C1 segment of cervical spinal cord (tissue), 14 donors: Measurements from ENCODE around the gene NPFF.

Experiments
- DNase-seq, 14 donors: peaks; one replicate each; lab custom pipeline; 2025; lab: John Stamatoyannopoulos, UW

The NPFF gene

DNA sequence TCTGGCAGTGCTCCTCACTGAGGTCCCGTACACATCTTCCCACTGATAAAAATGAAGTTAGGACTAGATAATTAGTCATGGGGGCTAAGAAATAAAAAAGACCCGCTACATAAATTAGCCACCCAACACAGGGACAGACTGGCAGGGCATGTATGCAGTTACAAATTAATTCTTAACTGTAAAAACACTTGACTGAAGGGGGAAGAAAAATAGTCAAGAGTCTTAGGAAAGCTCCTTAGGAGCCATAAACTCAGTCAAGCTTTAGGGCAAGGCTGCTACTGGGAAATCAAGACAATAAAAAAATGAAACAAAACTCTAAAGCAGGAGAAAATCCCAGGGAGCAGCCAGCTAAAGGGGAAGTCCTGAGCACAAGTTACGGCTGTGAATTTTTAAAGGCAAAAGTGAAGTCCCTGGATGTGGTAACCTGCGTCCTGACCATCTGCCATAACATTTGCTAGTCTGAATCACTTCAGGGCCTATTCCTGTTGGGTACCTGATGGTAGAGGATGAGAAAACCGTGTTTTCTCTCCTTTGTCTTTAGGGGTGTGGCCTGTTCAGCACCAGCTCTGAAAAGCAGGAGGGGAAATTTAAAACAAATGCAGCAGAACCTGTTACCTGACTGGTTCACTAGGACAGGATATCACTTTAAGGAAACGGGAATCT lies 7.5 kb upstream of the NPFF start:
- peak in 3 of 14 donors; percentile 13 to 98 (median 19) for DNase-seq

DNA sequence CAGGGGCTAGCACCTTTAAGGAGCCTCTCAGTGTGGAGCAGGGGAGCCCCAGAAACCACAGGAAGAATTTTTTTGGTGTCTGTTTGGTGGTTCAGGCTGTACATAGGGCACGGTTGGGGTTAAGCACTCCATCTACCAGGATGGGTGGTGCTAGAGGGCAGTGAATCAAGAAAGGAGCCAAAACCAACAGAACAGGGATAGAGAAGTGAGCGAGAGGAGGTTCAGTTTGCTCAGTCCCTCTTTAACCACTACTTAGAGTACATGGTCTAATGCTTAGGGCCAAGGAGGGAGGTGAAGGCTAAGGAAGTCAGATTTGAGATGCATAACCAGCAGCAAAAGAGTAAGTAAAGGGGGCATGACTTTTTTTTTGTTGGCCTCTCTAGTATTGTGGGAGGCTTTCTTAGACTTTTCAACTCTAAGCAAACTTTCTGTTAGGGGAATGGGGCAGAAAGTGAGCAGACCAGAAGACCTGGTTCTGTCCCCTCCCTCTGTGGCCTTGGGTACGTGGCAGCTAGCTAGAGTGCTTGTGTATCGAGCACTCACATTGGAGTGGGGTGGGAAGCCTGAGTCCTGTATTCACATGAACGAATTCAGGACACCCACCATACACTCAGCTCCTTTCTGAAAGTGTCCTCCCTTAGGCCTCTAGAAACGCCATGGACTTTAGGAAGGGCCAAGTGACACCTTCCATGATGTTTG lies 6.6 kb upstream of the NPFF start:
- no peak for DNase-seq

DNA sequence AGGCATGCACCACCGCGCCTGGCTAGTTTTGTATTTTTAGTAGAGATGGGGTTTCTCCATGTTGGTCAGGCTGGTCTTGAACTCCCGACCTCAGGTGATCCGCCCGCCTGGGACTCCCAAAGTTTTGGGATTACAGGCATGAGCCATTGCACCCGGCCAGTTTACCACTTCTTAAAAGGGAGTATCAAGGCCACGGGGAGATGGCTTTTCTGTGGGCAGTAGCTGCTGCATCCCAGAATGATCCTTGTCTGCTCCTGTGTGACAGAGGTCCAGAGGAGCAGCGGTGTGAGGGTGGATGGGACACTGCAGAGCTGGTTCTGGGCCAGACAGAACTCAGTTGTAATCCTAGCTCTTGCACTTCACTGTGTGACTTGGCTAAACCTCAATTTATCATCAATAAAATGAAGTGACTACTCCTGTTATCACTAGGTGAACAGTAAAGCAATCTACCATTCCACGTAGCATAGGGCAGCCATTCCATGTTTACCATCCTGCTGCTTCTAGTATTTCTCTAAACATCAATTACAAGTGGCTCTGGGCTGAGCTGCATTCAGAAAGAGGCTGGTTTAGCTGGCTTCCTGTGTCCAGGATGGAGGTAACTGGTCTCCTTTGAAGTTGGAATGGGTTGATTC lies 3.0 kb upstream of the NPFF start:
- DNase-seq = no peak

DNA sequence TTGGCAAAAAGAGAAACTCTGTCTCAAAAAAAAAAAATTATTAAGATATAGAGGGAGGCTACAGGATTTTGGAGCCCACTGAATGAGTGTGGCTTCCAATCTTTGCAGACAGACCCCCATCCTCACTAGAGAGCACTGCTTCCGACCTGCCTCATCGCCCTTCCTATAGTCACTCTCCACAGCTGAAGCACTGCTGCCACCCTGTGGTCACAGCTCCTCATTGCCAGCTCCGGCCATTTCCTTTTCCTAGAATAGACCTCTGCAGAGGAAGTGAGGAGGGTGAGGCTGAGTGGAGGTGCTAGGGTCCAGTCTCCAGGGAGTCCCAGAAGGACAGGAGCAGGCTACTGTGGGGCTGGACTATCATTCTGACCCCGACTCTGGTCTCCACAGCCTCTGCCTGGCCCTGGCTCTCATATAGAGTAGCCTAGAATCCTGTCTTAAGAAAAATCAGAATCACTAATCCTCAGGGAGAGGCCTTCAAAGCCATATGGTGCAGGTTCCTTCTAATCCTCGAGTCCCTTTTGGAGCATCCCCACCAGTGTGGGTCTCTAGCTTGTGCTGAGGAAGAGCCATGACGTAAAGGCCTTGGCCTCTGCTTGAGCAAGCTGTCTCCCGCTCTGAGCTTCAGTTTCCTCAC lies 1.4 kb upstream of the NPFF start:
- DNase-seq = peak in 13 of 14 donors; percentile 17 to 79 (median 73)

DNA sequence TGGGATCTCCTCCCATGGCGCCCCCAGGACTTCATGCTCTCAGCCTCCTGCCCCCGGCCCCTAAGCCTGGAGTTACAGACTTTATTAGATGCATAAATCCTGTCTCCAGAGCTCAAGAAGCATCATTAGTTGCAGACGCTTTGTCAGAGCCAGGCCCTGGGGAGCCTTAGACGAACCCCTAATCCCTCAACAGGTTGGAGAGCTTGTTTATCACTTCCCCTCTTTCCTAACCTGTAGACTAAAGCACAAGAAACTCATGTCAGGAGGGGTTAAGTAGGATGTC lies 260 bp upstream of the NPFF start:
- DNase-seq = no peak

DNA sequence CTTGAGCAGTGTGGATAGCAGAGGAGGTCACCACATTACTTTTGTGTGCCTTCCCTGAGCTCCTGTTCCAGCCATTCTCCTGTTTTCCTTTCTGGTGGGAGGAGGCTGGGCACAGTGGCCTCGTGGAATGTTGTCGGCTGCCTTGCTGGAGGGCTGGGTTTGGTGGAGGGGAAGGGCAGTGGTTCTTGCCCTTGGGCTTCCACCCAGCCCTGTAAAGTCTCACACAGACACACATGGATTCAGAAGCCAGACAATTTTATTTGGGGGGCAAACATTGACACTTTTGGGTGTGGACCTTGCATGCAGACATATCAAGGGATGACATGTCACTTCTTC lies 866 bp downstream of the NPFF start:
- no peak for DNase-seq

DNA sequence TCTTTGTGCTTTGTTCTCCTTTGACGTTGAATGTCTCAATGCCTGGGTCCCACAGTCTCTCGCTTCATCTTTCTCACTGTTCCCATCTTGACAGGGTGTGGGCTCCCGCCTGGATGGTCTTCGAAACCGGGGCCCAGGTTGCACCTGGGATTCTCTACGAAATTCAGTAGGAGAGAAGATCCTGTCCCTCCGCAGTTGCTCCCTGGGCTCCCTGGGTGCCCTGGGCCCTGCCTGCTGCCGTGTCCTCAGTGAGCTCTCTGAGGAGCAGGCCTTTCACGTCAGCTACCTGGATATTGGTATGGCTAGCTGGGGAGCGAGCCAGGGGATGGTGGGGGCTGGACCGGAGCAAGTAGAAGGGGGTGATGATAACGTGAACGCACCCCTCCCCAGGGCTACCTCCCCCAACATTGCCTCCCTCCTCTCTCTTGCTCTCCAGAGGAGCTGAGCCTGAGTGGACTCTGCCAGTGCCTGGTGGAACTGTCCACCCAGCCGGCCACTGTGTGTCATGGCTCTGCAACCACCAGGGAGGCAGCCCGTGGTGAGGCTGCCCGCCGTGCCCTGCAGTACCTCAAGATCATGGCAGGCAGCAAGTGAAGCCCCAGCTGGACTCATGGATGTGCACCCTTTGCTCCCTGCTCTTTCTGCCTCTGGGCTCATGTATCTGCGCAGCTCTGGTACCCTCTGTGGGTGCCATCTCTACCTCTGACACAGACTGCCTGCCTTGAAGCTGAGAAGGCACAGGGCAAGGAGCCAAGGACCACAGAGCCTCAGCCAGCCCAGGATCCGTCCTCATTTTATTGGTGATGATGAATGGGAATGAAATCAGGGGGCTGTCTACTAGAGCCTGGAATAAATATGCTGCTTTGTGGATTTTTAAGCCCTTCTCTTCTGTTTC lies 1.5 kb downstream of the NPFF start:
- peak in 1 of 14 donors; percentile 46 for DNase-seq

DNA sequence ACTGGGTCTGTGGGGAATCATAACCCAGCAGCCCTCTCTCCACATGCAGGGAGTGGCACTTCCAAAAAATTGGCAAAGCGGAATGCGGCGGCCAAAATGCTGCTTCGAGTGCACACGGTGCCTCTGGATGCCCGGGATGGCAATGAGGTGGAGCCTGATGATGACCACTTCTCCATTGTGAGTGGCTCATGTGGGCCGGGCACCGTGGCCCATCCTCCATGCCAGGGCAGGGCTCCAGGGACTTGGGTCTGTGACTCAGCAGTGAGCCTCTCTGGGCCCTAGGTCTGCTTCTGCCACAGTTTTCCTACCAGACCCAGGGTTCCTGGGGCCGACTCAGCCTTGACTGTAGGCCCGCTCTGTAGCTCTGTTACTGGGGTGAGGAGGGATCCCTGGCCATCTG lies 2.2 kb downstream of the NPFF start:
- DNase-seq = peak in 9 of 14 donors; percentile 21 to 90 (median 35)

DNA sequence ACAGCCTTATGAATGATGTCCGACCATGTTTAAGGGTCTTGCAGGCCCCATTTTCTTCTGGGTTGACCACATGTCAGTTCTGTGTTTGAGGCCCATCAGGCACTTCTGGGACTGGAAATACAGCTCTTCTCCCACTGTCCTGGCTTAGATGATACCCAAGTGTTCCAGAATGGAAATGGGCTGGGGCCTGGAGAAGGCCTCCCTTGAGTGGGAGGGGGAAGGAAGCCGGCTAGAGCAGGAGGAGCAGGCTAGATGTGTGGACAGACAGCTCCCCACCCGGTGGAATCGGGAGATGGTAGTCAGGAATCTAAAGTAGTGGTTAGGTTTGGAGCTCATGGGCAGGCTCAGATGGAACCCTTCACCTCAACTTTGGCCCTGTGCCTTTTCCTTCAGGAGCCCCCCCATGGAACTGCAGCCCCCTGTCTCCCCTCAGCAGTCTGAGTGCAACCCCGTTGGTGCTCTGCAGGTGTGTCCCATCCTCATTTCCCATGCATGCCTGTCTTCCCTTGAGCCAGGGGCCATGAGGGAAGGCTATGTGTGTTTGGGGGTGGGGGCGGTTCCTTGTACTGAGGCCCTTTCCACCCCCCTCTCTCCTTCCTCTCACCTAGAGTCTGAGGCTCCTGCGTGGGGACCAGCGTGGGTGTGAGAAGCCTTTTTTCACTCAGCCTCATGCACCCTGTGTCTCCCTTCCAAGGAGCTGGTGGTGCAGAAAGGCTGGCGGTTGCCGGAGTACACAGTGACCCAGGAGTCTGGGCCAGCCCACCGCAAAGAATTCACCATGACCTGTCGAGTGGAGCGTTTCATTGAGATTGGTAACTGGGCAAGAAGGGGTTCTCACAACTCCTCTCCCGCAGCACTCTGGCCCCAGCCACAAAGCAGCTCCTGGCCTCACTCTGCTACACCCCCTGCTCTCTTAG lies 3.0 kb downstream of the NPFF start:
- DNase-seq = no peak

DNA sequence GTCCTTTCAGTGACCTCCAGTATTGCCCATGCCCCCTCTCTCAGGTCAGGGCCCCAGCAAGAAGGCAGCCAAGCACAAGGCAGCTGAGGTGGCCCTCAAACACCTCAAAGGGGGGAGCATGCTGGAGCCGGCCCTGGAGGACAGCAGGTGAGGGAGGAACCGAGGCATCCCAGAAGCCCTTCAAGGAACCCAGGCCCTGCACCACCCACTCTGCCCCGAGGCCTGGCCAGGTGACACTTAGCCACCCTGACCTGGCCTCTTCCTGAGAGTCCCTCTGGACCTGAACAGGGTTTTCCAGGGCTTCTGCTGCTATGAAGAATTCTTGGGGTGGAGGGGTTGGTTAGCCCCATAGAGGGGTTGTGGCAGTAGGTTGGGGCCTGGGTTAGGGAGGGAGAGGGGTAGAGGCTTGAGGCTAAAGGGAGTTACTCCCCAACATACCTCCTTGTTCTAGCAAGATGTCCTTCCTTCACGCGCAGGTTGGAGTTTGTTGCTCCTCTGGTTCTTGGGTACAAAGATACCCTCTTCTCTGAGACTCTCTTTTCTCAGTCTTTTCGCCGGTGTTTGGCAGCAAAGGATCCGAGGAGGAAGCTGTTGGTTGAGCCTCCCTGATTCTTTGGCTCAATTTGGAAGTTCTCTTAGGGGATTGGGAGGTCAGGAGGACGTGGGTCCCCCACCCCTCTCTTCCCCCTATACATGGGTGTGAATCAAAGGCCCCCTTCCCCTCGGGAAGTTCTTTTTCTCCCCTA lies 4.1 kb downstream of the NPFF start:
- DNase-seq = no peak

DNA sequence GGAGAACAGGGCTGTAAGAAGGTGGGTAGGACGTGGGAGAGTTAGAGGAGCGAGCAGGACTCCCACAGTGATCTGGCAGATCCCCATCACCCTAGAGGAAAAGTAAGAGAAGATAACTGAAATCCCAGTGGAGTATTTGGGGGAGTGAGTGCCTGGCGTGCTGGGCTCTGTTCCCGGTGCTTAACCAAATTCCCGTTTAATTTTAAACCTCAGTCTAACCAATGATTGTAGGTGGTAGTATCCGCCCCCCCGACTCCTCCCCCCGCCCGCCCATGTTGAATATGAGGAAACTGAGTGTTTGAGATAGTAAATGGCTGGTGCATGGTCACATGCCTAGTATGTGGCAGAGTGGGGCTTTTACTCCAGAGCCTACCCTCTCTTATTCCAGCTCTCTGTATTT lies 5.0 kb downstream of the NPFF start:
- DNase-seq = no peak

DNA sequence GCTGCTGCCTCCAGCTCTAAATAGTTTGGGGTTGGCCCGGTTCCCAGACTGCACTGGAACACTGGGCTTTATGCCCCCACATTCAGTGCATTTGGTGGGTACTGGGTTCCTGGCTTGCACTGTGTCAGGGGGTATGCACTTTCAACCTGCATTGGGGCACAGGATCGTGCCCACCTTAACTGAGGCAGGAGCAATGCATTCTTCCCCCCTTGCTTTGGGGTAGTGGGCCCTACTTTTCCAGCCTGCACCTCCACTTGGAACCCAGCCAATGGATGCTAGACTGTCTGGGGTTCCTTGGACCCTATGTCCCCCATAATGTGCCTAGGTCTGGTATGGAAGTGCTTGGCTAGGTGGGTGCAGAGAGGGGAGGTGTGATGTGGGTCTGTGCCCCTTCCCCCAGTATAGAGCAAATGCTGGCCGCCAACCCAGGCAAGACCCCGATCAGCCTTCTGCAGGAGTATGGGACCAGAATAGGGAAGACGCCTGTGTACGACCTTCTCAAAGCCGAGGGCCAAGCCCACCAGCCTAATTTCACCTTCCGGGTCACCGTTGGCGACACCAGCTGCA lies 5.6 kb downstream of the NPFF start:
- peak in 2 of 14 donors; percentile 41 to 52 for DNase-seq

DNA sequence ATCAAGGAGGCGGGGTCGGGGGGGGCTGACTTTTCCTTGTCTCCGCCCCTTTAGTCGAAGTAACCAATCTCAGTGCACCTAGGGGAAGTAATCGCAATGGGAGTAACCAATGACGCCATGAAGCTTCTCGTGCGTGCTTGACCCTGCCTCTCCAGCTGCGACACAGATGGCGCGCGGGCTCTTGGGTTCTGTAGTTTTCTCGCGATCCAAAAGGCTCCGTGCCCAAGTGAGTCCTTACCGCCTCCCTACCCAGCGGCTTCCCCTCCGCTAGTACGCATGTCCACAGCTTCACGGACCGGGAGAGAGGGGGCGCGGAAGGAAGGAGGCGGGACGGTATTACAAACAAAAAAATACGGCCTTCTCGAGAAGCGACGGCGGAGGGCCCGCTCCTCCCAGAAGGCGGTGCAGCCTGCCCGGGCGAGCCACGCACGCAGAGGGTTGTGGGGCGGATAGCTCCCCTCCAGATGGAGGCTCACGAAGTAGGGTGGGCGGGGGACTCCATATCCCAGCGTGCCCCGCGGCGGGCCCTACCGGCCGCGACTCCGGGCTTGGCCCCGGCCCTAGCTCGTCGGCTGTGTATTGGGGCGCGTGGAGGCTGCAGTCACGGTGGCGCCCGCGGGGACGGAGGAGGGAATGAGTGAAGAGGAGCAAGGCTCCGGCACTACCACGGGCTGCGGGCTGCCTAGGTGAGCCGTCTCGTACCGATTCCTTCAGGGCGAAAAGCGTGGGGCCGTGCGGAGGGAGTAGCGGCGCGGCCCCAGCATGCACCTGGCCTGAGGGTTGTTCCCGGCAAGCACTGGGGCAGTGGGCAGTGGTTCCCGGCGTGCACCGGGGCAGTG lies 6.3 kb downstream of the NPFF start, which contains the start of gene TARBP2:
Gene TARBP2 (plus strand): TSS at position 508 of the 839 bp plus-strand sequence. CDS start 126 bp downstream, at position 634.
- DNase-seq = peak; percentile 96 to 100 (median 99)

DNA sequence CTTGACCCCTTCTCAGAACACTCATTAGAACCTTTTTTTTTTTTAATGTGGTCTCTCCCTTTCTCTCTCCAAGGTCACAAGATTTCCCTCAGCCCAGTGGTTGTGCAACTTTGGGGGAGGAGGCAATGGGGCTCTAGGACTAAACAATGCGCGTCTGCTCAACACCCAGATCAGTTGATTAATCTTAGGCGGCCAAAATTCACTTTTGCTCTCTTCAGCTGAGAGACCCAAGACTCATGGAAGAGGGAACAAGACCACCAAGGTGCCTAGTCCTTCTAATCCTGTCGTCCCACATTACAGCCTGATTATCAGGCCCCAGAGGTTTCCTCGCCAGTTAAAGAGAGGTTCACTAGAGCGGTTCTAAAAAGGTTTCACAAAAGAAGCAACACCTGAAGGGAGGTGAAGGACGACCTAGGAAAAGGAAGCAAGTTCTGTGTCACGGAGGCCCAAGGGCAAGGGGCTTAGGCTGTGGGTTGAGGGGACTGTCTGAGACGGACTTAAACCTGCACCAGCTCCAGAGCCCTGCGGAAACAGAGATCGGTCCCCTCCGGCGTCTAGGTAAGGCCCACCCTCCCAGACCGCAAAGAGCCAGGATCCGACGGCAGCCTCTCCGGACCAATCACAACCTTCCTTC lies 7.0 kb downstream of the NPFF start:
- DNase-seq = peak in 4 of 14 donors; percentile 43 to 83 (median 61)

DNA sequence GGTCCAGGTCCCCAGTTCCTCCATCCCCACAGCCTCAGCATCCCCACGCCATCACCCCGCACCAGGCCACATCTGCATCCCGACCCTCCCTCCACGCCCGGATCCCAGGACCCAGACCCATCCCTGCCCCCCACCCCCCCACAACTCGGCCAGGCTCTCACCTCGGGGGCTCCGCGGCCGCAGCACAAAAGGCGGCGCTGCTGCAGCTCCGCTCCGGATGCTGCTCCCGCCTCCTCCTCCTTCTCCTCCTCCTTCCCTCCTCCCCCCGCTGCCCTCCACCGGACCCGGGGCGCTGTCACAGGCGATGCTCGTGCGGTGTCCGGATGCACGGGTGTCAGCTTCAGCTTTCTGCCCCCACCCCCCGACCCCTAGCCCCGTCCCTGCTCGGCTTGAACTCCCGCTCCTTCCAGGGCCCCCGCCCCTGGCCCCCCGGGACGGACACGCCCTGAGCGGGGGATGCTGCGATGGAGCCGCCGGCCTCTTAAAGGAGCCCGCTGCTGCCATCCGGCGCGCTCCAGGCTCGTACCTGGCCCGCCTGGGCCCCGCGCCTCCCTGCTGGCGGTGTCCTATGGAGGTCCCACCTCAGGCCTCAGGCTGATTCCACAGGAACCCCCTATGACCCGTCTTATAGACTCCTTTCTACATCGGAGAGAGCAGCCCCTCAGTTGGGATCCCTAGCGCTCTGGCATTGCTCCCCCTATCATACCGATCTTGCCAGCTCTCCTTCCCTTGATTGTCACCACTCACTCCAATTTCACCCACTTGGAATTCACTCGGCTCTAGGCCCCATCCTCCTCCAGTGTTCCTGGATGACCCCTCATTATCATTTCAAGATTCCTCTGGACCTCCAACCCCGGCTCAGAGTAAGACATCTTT lies 7.8 kb downstream of the NPFF start, which contains the start of gene MAP3K12:
Gene MAP3K12 (minus strand): TSS at position 193 of the 876 bp plus-strand sequence. CDS start 12,067 bp downstream, outside the sequence.
- peak in 13 of 14 donors; percentile 18 to 89 (median 65) for DNase-seq

DNA sequence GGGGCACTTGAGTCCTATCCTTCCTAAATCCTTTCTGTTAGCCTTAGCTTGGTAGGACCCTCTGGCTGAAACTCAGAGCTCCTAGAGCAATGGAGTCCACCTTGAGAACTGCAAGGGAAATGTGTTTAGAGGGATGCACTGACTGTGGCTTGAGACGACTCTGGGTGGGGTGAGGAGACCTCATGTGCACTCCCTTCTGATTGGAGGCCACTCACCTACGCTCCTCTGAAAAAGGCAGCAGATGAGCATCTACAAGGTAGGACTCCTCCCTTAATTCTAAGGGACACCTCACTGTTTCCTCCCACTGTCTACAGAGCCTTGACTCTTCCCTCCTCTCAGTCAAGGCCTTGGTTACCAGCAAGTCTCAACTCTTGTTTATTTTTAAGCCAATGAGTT lies 9.1 kb downstream of the NPFF start:
- peak in 1 of 14 donors; percentile 60 for DNase-seq

DNA sequence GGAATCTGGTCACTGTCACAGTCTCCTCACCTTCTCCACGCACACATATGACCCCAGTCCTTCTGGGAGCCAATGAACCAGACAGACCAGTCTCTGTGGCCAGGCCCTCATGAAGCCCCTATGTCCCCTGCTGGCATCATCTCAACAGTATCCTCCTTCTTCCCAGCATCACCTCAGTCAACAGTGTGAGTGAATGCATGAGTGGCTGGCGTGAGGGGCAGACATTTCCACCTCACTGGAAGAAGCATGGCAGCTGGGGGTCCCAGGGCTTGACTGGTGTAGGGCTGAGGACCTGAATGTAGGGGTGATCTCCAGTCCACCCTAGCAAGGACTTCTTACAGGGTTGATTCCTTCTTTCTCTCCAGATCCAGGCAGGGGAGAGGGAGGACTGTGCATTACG lies 9.8 kb downstream of the NPFF start:
- no peak for DNase-seq
